Fibroblast of lung (primary cell): ENCODE measurements around the gene TNKS1BP1.

ENCODE experiments used
- CTCF ChIP-seq, 2 donors: IDR thresholded peaks in 1 of 2; conservative IDR thresholded peaks in 1 of 2; 1 replicate in 1 of 2; 2 replicates in 1 of 2; pipeline ENCODE4 v1.5.1; 2011 to 2012; ENCODE audit warnings: low read length in 2 of 2, control low read depth in 1 of 2, inconsistent platforms in 1 of 2, low read depth in 1 of 2, mild to moderate bottlenecking in 1 of 2
- EZH2 ChIP-seq: IDR thresholded peaks from 2 replicates; pipeline ENCODE4 v1.5.1; 2012; ENCODE audit warnings: low read length, control low read depth, mild to moderate bottlenecking; ENCODE audit errors: missing control alignments

DNA sequence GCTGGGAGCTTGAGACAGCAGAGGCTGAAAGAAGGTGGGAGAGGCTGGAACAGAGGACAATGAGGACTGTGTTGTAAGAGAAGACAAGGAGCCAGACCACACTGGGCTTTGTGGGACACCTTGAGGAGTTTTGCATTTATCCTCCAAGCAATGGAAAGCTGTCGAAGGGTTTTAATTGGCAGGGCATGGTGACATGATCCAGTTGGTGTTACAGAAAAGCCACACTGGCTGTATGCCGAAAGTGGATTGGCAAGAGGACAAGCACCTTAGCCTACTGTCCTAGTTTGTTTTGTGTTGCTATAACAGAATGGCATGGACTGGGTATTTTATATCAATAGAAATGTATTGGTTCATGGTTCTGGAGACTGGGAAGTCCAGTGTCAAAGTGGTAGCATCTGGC is 73.7 kb downstream of the TNKS1BP1 start:
- no peak for TF ChIP-seq CTCF (conservative IDR thresholded peaks at IDR 0.05 in 1 of 2, IDR thresholded peaks at IDR 0.05 in 1 of 2; ENCODE audit: low read depth in 1 of 2, low read length in 2 of 2)
- no peak for TF ChIP-seq EZH2
